CD4-positive, alpha-beta T cell treated with Interleukin-2 at 100 ng/mL for 4 hours (primary cell): Measurements from ENCODE around the gene URB1.
"Not testable (repeated sequence)": the region's sequence is repeated elsewhere in the genome, so short reads cannot be mapped to it uniquely, and the experiment has no call there.

Experiments
- DNase-seq: peaks from one replicate; pipeline ENCODE4 v3.0.0-alpha.2; 2020; ENCODE audit warnings: low spot score

The URB1 gene

DNA sequence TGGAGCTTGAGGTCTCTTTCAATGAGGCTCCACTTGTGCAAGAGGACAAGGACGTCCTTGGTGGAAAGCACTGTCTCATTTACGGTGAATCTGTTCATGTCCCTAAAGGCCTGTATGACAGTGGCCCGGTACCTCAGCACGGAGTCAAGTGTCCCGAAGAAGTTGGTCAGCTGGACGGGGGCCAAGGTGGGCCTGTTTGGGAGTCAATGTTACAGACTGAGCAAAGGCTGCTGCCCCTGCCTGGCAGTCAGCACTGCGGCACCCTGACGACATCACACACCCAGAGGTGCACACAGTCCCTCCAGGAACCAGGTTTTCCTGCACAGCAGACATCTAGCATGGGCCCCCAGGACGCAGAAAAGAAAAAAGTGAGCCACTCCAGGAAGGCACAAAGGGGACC lies 75.1 kb downstream of the URB1 start:
- DNase-seq = no peak

DNA sequence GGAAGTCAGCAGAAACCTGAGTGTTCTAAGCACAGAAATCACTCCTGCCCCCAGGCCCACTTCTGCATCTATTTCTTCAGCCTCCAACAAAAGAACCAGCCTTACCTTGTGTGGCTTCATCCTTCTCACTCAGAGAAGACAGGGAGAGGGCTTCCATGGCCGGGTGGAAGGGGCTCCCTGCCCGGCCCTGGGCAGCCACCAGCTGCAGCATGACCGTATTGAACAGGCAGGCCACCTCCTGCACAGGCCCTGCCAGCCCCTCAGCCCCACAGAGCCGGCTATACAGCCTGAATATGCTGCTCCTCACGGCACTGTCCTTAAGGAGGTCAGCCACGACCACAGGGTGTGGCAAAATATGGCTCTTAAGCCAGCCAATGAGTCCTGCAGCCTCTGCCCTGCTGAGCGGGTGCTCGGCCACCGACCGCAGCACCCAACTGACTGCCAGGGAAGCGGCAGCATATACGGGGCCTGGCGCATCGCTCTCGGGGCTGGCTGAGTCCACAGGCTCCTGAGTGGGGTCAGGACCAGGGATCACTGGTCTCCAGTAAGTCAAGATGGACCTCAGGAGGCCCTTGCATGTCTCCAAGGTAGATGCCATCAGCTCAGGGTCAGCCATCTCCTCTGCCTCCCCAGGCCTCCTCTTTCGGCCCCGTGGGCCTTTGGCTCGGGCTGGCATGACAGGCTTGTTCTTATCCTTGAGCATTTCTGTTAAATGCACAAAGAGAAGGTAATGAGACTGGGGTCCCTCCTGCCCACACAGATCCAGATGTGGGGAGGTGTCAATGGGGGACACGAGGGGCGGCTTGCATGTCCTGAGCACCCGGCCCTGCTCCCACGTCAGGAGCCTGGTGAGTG lies 76.2 kb downstream of the URB1 start:
- no peak for DNase-seq

DNA sequence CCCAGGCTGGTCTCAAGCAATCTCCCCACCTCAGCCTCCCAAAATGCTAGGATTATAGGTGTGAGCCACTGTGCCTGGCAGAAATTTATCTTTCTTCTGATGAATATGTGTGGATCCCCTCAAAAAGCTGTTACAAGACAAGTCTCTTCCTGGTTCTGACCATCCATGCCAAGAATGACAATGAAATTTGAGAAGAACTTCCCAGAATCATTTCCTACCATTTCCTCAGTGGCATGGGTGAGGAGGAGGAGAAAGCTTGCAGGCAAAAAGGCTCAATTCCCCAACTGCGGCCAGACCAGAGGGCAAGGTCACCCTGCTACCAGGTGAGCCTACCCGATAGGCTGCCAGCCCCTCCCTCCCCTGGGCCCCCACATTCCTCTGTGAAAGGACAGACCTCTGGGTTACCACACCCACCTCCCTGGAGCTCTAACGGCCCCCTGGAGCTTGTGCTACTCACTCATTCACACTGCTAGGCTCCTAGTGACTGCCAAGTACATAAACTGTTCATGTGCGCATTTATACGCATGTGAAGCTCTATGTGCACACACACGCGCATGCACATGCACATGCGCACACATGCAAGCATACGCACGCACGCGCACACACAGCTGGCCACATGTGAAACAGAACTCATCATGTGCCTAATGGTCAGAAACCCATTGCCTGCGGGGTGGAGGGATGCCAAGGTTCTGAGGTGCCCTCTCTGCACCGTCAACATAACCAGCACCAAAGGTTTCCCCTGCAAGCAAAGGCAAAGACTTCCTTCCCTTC lies 77.1 kb downstream of the URB1 start:
- no peak for DNase-seq

DNA sequence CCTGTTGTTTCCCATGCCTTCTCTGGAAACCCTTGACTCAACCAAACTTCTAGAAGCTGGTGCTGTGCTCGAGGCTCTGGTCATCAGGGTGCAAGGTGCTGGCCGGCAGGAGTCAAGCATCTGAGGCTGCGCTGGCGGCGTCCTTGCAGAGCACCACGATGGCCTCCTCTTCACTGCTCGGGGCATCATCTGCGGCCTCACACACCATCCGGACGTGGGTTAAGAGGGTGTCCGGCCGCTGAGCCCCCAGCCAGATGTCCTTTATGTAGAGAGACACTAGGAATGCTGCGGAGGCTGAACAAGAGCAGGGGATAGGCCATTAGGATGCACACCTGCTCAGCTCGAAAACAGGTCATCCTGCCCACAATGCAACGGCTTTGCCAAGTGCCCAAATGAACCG lies 78.0 kb downstream of the URB1 start:
- no peak for DNase-seq

DNA sequence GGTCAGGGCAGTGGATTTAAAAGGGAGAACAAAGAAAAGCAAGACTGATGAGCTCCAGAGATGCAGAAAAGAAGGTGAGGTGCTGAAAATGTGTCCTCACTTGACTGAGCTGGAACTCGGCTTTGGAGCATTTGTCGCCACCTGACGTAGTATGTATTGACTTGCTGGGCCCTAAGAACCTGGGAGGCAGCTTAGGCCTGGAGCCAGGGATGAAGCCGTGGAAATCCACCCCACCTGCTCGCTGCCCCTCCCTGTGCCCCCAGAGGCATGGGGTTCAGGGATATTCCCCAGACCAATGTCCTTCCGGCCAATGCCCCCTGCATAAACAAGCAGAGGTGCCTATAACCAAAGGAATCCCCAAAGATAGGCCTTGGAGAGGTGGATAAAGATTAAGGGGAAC lies 79.8 kb downstream of the URB1 start:
- DNase-seq = no peak

DNA sequence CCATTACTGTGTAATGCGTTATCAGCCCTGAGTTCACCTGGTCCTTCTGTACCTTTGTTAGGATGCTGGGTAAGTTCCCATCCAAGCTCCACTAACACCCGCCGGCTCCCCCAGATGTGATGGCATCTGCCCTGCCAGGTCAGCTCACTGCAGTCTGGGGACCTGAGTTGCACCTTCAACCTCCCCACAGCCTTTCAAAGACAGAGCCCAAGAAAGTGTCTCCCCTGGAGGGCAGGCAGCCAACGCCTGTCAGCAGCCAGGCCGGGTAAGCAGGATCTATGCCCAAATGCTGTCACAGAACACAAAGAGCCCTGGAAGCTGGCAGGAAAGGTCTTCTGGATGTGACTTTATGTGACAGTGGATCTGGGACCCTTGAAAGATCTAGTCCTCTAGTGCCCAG lies 80.5 kb downstream of the URB1 start:
- DNase-seq = no peak

DNA sequence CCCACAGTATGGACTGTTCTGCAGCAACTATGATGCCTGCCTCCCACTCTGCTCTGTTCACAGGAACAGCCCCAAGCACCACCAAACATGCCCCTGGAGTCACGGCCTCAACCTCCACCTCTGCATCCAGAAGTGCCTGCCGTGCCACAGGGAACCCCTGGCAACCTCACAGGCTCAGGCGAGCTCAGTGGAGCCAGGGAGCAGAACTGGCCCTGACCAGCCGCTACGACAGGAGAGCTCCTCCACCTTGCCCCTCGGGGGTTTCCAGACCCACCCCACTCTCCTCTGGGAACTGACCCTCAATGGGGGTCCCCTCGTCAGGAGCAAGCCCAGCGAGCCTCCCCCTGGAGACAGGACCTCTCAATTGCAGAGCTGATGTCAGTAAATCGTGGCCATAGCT lies 81.2 kb downstream of the URB1 start:
- no peak for DNase-seq

DNA sequence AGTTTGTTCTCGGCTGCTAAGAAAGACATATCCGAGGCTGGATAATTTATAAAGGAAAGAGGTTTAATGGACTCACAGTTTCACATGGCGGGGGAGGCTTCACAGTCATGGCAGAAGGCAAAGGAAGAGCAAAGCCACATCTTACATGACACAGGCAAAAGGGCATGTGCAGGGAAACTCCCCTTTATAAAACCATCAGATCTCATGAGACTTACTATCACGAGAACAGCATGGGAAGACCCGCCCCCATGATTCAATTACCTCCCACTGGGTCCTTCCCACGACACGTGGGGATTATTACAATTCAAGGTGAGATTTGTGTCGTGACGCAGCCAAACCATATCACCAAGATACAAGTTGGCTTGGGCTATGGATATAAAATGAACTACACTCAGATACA lies 81.8 kb downstream of the URB1 start:
- not testable (repeated sequence) for DNase-seq

DNA sequence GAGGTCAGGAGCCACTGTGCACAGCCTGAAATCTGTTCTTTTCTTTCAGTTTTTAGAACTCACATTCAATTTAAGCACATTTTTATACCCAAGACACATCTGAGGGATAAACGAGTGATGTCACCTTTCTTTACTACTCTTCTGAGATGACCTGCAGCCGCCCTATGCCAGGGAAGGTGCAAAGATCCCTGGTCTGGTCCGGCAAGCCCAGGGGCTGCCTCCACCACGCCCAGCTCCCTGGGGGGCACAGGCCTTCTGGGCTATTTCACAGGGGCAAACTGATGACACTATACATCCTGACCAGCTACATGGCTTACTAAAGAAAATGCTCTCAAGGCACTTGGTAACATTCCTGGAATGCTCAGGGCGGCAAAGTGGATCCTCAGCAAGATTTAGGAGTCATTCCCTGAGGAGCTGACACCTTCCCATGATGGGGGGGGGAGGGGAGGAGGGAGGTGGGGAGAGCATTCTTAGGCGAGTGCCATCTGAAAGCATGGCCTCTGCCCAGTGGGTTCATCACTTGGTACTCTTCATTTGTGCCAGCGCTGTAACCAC lies 82.8 kb downstream of the URB1 start:
- DNase-seq = no peak

DNA sequence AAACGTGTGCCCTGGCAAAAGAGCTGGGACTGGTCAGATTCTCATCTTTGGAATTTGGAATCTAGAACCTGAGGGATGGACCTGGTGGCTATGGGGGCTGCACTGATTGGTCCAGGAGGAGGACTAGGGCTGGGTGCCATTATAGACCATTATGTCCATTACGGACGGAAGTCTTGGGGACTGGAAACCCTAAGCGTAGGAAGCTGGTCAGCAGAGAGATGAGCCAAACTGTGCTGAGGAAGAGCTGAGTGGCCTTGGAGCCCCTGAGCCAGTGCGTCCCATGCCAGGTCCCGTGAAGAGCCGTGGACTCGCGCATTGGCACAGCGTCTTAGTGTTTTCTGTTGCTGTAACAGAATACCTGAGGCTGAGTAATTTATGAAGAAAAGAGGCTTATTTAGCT lies 84.1 kb downstream of the URB1 start:
- DNase-seq = no peak

DNA sequence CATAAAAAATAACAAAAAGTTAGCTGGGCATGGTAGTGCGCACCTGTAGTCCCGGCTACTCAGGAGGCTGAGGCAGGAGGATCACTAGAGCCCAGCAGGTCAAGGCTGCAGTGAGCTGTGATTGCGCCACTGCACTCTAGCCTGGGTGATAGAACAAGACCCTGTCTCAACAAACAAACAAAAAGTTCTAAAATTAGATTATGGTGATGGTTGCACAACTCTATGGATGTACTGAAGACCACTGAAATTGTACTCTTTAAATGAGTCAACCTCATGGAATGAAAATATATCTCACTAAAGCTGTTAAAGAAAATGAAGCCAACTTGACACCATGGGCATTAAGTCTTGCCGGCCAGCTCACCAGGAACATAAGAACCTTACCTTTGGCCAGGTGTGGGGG lies 85.1 kb downstream of the URB1 start:
- DNase-seq = no peak

DNA sequence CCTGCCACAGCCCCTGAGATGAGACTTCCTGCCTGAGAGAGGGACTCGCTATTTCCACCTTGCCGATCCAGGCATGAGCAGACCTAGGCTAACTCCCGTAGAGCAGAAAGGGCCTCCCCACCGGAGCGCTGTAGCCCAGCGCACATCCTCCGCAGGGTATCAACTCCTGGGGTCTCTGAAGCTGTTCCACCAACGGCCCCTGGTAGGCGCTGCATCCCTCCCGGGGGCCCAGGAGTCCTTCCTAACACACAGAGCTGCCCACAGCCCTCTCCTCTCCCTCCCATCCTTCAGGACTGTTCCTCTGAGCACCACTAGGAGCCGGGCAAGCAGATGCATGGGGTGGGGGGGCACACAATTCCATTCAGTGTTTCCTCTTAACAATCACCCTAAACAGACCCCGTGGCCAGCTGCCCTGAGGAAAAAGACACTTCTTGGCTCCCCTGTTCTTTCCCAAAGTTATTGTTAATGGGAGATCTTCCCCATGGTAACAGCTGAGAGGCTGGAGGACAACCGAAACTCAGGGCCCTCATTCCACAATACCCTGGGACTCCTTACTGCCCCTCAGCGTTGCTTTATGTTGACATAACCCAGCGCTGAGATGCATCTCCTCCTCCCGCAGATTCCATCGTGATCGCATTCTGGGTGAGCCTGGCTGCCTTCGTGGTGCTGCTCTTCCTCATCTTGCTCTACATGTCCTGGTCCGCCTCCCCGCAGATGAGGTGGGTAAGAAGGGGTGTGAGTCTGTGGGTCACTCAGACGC lies 86.6 kb downstream of the URB1 start:
- no peak for DNase-seq

DNA sequence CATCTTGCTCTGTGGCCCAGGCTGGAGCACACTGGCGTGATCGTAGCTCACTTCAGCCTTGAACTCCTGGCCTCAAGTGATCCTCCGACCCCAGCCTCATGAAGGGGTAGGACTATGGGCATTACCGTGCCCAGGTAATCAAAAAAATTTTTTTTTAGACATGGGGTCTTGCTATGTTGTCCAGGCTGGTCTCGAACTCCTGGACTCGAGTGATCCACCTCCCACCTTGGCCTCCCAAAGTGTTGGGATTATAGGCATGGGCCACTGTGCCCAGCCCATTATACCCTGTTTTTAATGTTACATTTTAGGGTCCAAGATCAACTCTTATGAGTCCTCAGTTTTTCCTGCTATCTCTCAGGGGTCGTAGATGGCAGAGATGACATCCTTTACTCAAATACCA lies 87.8 kb downstream of the URB1 start:
- DNase-seq = no peak

DNA sequence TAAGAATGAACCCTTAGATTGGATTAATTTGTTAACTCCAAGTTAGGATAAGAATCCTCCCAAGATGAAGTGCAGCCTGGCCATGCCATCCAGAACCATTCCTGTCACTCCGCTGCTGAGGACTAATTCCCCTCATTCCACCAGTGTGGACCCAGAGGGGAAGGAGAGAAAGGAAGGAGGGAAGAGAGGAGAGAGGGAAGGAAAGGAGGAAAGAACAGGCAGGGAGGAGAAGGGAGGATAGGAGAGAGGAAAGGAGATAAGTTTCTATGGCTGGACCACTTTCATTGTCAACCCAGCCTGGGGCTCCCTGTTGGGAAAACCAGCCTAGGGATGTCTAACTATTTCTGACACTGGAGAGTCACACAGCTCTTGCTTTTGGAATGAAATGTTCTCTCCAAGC lies 89.4 kb downstream of the URB1 start:
- no peak for DNase-seq

DNA sequence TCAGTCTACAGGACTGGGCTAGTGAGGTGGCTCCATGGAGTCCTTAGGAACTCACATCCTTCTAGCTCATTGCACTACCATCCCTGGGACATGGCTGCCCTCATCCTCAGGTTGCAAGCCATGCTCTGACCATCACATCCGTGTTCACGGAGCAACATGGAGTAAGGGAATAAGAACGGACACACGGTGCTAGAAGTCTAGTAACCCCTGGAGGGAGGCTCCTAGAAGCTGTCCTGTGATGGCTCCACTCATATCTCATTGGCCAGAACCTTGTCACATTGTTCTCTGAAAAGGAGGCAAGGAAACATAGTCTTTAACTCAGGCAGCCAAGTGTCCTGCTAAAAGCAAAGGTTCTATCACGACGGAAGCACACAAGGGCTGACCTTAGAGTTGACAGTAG lies 90.3 kb downstream of the URB1 start:
- no peak for DNase-seq

DNA sequence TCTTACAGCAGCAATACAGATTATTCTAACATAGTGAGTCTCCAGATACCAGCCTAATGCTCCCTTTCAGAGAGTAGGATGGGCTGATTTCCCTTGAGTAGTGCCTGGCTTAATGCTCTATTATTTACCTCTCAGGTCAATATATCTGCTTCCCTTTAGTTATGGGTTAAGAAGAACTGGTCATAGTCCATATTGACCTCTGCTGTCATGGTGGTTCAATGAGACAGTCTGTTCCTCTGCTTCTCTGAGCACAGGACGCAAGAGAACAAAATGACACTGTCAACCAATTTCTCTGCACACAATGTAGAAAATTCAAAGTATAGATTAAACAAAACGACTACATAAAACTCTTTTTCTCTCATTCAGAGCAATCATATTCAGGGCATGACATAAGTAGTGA lies 91.2 kb downstream of the URB1 start:
- no peak for DNase-seq

DNA sequence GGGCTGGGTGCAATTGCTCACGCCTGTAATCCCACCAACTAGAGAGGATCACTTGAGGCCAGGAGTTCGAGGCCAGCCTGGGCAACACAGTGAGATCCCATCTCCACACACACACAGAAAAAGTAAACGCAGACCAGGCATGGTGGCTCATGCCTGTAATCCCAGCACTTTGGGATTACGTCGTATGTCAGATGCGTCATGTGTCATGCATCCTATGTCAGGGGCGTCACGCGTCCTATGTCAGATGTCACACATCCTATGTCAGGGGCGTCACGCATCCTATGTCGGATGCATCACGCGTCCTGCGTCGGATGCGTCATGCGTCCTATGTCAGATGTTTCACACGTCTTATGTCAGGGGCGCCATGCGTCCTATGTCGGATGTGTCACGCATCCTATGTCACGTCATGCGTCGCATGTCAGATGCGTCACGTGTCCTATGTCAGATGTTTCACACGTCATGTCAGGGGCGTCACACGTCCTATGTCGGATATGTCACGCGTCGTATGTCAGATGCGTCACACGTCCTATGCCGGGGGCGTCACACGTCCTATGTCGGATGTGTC lies 92.6 kb downstream of the URB1 start:
- DNase-seq = no peak

DNA sequence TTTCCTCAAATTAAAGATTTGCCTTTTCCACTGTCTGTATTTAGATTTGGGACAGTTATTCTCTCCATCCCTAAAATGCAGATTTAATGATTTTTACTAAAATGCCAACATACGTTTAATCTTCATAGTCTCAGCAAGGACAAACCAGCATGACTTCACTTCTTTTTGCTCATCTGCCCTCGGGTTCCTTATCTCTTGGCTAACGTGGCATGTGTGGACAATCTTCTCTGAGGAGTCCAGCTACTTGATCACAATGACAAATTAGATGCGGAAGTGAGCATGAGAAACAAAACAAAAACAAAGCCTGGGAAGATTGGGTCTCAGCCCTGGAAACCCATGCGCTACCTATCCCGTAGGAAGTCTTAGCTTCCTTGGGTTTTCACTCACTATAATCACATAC lies 93.1 kb downstream of the URB1 start:
- DNase-seq = no peak

DNA sequence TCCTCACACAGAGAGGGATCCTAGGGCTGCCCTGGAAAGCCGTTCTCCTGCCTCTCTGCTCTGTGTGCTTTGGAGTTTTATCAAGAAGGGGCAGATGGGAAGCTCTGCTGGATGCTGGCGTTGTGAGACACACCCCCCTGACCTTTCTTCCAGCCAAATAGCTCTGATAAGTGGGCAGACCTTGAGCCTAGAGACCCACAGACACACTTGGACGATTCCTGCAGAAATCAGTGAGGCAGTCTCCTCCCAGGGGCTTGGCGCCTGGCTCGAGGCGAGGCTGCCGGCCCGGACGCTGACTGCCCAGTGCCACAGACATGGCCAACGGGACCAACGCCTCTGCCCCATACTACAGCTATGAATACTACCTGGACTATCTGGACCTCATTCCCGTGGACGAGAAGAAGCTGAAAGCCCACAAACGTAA lies 94.1 kb downstream of the URB1 start, which contains the start of gene MRAP:
Gene MRAP, plus strand, starts transcription at position 198 of the 424 bp plus-strand sequence. Its CDS starts 117 bp downstream, at position 315.
- DNase-seq = no peak

DNA sequence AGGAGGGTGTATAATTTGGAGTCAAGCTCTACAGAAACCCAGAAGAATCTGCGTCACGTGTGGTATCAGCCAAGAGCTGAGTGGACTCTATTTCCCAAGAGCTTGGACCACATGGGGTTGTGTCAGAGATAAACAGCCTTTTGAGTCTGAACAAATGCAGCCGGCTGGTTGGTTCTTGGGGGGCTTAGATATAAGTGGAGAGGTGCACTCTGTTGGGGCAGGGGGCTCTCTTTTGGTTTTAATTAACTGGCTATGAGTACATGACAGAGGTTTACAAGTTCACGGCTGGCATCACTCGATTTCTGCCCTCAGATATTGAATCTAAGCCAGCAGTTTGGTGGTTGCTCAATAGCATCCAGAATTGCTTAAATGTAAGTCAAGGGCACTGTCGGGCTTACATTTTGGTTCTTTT lies 94.7 kb downstream of the URB1 start:
- DNase-seq = no peak

DNA sequence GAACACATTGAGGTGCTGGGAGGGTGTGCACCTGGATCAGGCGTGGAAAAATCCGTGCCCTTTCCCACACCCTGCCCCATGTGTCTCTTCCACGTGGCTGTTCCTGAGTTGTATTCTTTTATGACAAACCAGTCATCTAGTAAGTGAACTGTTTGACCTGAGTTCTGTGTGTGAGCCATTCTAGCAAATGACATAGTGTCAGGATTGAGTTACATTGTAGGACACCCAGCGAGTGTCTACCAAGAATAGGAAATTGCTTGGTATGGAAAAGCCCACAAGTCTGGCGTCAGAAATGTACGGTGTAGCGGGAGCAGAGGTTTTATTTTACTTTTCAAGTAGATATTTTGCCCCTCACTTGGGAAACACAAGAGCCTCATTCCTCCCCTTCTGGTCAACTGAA lies 95.4 kb downstream of the URB1 start:
- DNase-seq = no peak

DNA sequence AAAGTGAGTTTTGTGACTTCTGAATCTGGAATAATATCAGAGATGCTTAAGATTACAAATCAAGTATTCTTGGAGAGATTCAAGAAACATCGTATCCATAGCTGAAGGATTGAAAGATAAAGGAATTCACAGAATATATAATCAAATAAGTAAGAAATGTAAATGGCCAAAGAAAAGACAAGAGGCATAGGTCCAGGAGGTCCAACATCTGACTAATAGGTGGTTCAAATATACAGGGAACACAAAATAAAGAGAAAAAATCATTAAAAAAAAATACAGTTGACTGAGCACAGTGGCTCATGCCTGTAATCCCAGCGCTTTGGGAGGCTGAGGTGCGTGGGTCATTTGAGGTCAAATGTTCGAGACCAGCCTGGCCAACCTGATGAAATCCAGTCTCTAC lies 107.3 kb downstream of the URB1 start:
- DNase-seq = no peak
